Measurements from ENCODE around the gene GTPBP4.

GRCh38 chr10:988667-989545 is 672 bp downstream of the GTPBP4 start:
- TF ChIP-seq, protein P1, sequence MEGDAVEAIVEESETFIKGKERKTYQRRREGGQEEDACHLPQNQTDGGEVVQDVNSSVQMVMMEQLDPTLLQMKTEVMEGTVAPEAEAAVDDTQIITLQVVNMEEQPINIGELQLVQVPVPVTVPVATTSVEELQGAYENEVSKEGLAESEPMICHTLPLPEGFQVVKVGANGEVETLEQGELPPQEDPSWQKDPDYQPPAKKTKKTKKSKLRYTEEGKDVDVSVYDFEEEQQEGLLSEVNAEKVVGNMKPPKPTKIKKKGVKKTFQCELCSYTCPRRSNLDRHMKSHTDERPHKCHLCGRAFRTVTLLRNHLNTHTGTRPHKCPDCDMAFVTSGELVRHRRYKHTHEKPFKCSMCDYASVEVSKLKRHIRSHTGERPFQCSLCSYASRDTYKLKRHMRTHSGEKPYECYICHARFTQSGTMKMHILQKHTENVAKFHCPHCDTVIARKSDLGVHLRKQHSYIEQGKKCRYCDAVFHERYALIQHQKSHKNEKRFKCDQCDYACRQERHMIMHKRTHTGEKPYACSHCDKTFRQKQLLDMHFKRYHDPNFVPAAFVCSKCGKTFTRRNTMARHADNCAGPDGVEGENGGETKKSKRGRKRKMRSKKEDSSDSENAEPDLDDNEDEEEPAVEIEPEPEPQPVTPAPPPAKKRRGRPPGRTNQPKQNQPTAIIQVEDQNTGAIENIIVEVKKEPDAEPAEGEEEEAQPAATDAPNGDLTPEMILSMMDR (conservative IDR thresholded peaks at IDR 0.05 in 1 of 2, IDR thresholded peaks at IDR 0.05 in 1 of 2; ENCODE audit: low read depth in 1 of 2, low read length in 2 of 2): no peak
- no peak for TF ChIP-seq EZH2 (IDR thresholded peaks at IDR 0.05; ENCODE audit: low read length, missing control alignments)
